ENCODE data around the gene OR14I1.
A peak's percentile ranks its signal among the peaks of the same experiment; 100 is the strongest.

The OR14I1 gene

DNA sequence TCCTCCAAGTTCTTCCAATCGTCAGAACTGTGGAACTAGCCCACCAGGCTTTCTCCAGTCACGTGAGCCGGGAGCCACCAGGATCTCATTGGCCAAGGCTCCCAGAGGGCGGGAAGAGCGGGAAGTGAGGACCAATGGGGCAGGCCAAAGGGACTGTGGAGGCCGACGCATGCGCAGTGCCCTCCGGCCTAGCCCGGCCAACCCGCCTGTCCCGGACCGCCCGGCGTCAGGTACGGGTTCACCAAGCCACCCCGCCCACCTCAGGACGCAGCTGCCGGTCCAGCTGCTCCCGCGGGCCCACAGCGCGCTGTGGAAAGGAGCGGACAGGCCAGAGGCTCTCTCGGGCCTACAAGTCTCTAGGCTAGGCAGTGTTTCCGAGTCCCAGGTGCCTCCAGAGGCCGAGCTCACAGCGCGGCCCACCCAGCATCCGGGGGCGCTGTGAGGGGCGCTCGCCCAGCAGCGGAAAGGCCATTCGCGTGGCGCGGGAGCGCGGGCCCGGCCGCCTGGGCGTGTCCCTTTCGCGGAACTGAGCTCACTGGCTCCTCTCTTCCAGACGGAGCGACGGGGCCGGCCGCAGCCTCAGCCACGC, 10.9 kb downstream of the OR14I1 start:
- peak overlapping the region; percentile 47 for H3K14ac ChIP-seq (ENCODE audit: low read length)
- no peak overlapping the region for H4K8ac ChIP-seq (ENCODE audit: low read depth, low read length)
- no peak overlapping the region for H2AK5ac ChIP-seq (ENCODE audit: low read depth, low read length)
- H2AFZ ChIP-seq (ENCODE audit: low read length) = no peak overlapping the region
- H4K91ac ChIP-seq (ENCODE audit: low read depth, low read length, poor library complexity) = no peak overlapping the region
- H3K18ac ChIP-seq (ENCODE audit: low read length) = no peak overlapping the region
- no peak overlapping the region for H3K27ac ChIP-seq (replicated peaks; ENCODE audit: low read length)
- no peak overlapping the region for H2BK120ac ChIP-seq (ENCODE audit: low read depth, low read length)
- no peak overlapping the region for H3K23ac ChIP-seq (ENCODE audit: low read depth, low read length, poor library complexity)
- no peak overlapping the region for H3K4ac ChIP-seq (ENCODE audit: low read length)
- no CpG with 5 or more reads among the region's 51 CpGs for WGBS, 2 donors (ENCODE audit: extremely low coverage in 2 of 2, insufficient read length in 2 of 2, insufficient replicate concordance in 1 of 2)
- no peak overlapping the region for H3K9ac ChIP-seq (ENCODE audit: low read depth, low read length, poor library complexity)
- DNase-seq (ENCODE audit: low spot score) = no peak
- H3K4me1 ChIP-seq (ENCODE audit: control insufficient read depth in 2 of 2, insufficient read depth in 1 of 2, low read depth in 1 of 2, low read length in 2 of 2) = no peaks in the 10 kb centered on the region
- peaks cover 5 to 27% of the 10 kb centered on the region in 2 donors for H3K9me3 ChIP-seq (replicated peaks in 1 of 2; ENCODE audit: control insufficient read depth in 2 of 2, insufficient read depth in 1 of 2, low read depth in 1 of 2, low read length in 2 of 2)
- no peaks in the 10 kb centered on the region for H3K27me3 ChIP-seq (ENCODE audit: control insufficient read depth in 3 of 3, insufficient read depth in 3 of 3, low read depth in 1 of 3, low read length in 3 of 3)
- H3K4me2 ChIP-seq (ENCODE audit: insufficient read depth, low read length, poor library complexity, severe bottlenecking) = no peak overlapping the region
- H3K4me3 ChIP-seq (ENCODE audit: low read length in 2 of 2) = peak overlapping the region in 1 of 2 donors; percentile 30
- peaks cover 0 to 1% of the 10 kb centered on the region in 2 donors for H3K36me3 ChIP-seq (replicated peaks in 1 of 2; ENCODE audit: control insufficient read depth in 2 of 2, insufficient read depth in 2 of 2, low read length in 2 of 2)
- no peaks in the 10 kb centered on the region for H3K79me1 ChIP-seq (ENCODE audit: low read depth, low read length)
- H2BK12ac ChIP-seq (ENCODE audit: low read length) = no peak overlapping the region
- no peak overlapping the region for H2BK5ac ChIP-seq (ENCODE audit: low read length)
- no peak overlapping the region for H2BK15ac ChIP-seq (ENCODE audit: low read length)

DNA sequence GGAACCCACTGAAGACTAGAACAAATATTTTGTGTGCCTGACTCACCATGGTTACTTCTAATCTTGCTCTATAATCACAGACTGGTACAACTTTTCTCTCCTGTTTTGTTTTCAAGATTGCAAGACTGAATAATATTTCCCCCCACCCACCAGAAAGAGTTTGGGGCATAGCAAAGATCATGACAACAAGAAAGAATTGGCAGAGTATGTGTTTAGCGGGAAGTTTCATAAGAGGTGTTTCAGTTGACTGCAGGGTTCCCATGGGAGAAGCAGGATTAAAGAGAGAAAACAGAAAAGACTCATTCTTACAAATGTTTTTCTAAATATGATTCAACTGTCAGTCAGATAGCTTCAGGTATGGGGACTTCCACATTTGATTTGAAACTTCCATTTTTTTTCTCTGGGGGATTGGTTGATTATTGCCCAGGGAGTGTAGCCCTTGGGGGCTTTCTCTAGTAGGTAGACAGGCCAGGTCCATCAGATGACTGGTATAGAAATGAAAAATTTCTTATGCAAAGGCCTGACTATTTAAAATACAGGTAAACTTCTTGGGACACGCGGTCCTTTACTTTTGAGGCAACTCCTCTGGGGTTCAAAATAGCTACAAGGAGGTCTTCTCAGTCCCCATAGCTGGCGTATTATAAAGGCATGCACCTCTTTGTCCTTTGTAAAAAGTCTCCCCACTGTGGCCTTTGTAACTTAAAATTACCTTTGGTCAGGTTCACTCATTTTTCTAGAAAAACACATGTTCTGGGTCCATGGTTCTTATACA, 13.9 kb downstream of the OR14I1 start:
- Histone ChIP-seq H3K36me3 (replicated peaks in 1 of 2; ENCODE audit: control insufficient read depth in 2 of 2, insufficient read depth in 2 of 2, low read length in 2 of 2) (peaks cover 0 to 1% of the 10 kb centered on the region in 2 donors), H3K4me3 (ENCODE audit: low read length in 2 of 2) (no peak overlapping the region), H2AFZ (ENCODE audit: low read length) (no peak overlapping the region), H3K4ac (ENCODE audit: low read length) (no peak overlapping the region), H4K8ac (ENCODE audit: low read depth, low read length) (no peak overlapping the region), H3K9me3 (replicated peaks in 1 of 2; ENCODE audit: control insufficient read depth in 2 of 2, insufficient read depth in 1 of 2, low read depth in 1 of 2, low read length in 2 of 2) (peaks cover 5 to 25% of the 10 kb centered on the region in 2 donors), H2BK5ac (ENCODE audit: low read length) (no peak overlapping the region), H3K27ac (replicated peaks; ENCODE audit: low read length) (no peak overlapping the region), H4K91ac (ENCODE audit: low read depth, low read length, poor library complexity) (no peak overlapping the region), H3K18ac (ENCODE audit: low read length) (no peak overlapping the region), H2BK15ac (ENCODE audit: low read length) (no peak overlapping the region), H2BK12ac (ENCODE audit: low read length) (no peak overlapping the region), H3K4me1 (ENCODE audit: control insufficient read depth in 2 of 2, insufficient read depth in 1 of 2, low read depth in 1 of 2, low read length in 2 of 2) (no peaks in the 10 kb centered on the region), H3K79me1 (ENCODE audit: low read depth, low read length) (no peaks in the 10 kb centered on the region), H3K23ac (ENCODE audit: low read depth, low read length, poor library complexity) (no peak overlapping the region), H2BK120ac (ENCODE audit: low read depth, low read length) (no peak overlapping the region), H3K9ac (ENCODE audit: low read depth, low read length, poor library complexity) (no peak overlapping the region), H3K14ac (ENCODE audit: low read length) (no peak overlapping the region), H3K4me2 (ENCODE audit: insufficient read depth, low read length, poor library complexity, severe bottlenecking) (no peak overlapping the region), H3K27me3 (ENCODE audit: control insufficient read depth in 3 of 3, insufficient read depth in 3 of 3, low read depth in 1 of 3, low read length in 3 of 3) (no peaks in the 10 kb centered on the region), H2AK5ac (ENCODE audit: low read depth, low read length) (no peak overlapping the region)
- DNase-seq (ENCODE audit: low spot score) = no peak
- no CpG with 5 or more reads among the region's 4 CpGs for WGBS, 2 donors (ENCODE audit: extremely low coverage in 2 of 2, insufficient read length in 2 of 2, insufficient replicate concordance in 1 of 2)

DNA sequence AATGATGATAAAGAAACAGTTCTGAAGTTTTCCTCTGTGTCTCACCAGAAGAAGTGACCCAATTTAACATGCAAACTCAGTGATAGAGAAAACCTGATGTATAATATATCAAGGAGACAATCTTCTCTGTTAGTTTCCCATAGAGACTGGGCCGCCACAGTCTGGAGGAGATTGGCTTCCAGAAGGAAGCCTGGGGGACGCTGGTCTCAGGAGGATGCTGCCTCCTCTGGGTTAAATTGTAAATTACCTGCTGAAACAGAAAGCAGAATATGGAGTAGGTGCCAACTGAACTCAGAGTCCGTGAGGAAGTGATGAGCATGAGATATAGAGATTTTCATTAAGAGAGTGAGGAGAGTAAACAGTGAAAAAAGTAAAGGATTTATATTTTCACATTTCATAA, 15.8 kb downstream of the OR14I1 start:
- H3K4me3 ChIP-seq (ENCODE audit: low read length in 2 of 2) = no peak overlapping the region
- peaks cover 0 to 18% of the 10 kb centered on the region in 2 donors for H3K9me3 ChIP-seq (replicated peaks in 1 of 2; ENCODE audit: control insufficient read depth in 2 of 2, insufficient read depth in 1 of 2, low read depth in 1 of 2, low read length in 2 of 2)
- H2AK5ac ChIP-seq (ENCODE audit: low read depth, low read length) = no peak overlapping the region
- no CpG with 5 or more reads among the region's 3 CpGs for WGBS, 2 donors (ENCODE audit: extremely low coverage in 2 of 2, insufficient read length in 2 of 2, insufficient replicate concordance in 1 of 2)
- H3K9ac ChIP-seq (ENCODE audit: low read depth, low read length, poor library complexity) = no peak overlapping the region
- no peak overlapping the region for H2BK15ac ChIP-seq (ENCODE audit: low read length)
- H2AFZ ChIP-seq (ENCODE audit: low read length) = no peak overlapping the region
- H3K4ac ChIP-seq (ENCODE audit: low read length) = no peak overlapping the region
- no peak overlapping the region for H3K18ac ChIP-seq (ENCODE audit: low read length)
- H2BK12ac ChIP-seq (ENCODE audit: low read length) = no peak overlapping the region
- no peak overlapping the region for H3K23ac ChIP-seq (ENCODE audit: low read depth, low read length, poor library complexity)
- H3K27me3 ChIP-seq (ENCODE audit: control insufficient read depth in 3 of 3, insufficient read depth in 3 of 3, low read depth in 1 of 3, low read length in 3 of 3) = no peaks in the 10 kb centered on the region
- H3K4me2 ChIP-seq (ENCODE audit: insufficient read depth, low read length, poor library complexity, severe bottlenecking) = no peak overlapping the region
- H4K8ac ChIP-seq (ENCODE audit: low read depth, low read length) = no peak overlapping the region
- no peaks in the 10 kb centered on the region for H3K79me1 ChIP-seq (ENCODE audit: low read depth, low read length)
- no peak for DNase-seq (ENCODE audit: low spot score)
- H2BK120ac ChIP-seq (ENCODE audit: low read depth, low read length) = no peak overlapping the region
- no peak overlapping the region for H3K14ac ChIP-seq (ENCODE audit: low read length)
- no peaks in the 10 kb centered on the region for H3K36me3 ChIP-seq (replicated peaks in 1 of 2; ENCODE audit: control insufficient read depth in 2 of 2, insufficient read depth in 2 of 2, low read length in 2 of 2)
- no peak overlapping the region for H3K27ac ChIP-seq (replicated peaks; ENCODE audit: low read length)
- H2BK5ac ChIP-seq (ENCODE audit: low read length) = no peak overlapping the region
- no peak overlapping the region for H4K91ac ChIP-seq (ENCODE audit: low read depth, low read length, poor library complexity)
- H3K4me1 ChIP-seq (ENCODE audit: control insufficient read depth in 2 of 2, insufficient read depth in 1 of 2, low read depth in 1 of 2, low read length in 2 of 2) = no peaks in the 10 kb centered on the region

DNA sequence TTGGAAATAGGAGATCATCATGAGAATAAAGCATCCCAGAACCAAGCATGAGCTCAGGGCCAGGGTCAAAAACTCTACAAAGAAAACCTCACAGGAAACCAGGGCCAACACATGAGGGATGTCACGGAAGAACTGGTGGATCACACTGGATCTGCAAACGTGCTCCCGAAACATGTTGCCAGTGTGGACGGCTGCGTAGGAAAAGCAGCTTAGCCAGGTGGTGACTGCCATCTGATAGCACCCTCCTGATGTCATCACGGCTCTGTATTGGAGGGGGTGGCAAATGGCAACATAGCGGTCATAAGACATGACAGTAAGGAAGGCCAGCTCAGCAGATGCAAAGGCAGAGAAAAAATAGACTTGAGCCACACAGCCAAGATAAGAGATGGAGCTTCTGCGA, 20.9 kb downstream of the OR14I1 start:
- no peak overlapping the region for H3K18ac ChIP-seq (ENCODE audit: low read length)
- no peaks in the 10 kb centered on the region for H3K4me1 ChIP-seq (ENCODE audit: control insufficient read depth in 2 of 2, insufficient read depth in 1 of 2, low read depth in 1 of 2, low read length in 2 of 2)
- peak overlapping the region in 1 of 2 donors; percentile 55 for H3K4me3 ChIP-seq (ENCODE audit: low read length in 2 of 2)
- no peak overlapping the region for H2BK15ac ChIP-seq (ENCODE audit: low read length)
- no peak overlapping the region for H2AFZ ChIP-seq (ENCODE audit: low read length)
- no peak overlapping the region for H3K14ac ChIP-seq (ENCODE audit: low read length)
- no peak overlapping the region for H3K4ac ChIP-seq (ENCODE audit: low read length)
- H4K8ac ChIP-seq (ENCODE audit: low read depth, low read length) = no peak overlapping the region
- no peak overlapping the region for H3K27ac ChIP-seq (replicated peaks; ENCODE audit: low read length)
- H3K23ac ChIP-seq (ENCODE audit: low read depth, low read length, poor library complexity) = no peak overlapping the region
- no CpG with 5 or more reads among the region's 8 CpGs for WGBS, 2 donors (ENCODE audit: extremely low coverage in 2 of 2, insufficient read length in 2 of 2, insufficient replicate concordance in 1 of 2)
- no peak overlapping the region for H2BK120ac ChIP-seq (ENCODE audit: low read depth, low read length)
- no peak overlapping the region for H2BK12ac ChIP-seq (ENCODE audit: low read length)
- H4K91ac ChIP-seq (ENCODE audit: low read depth, low read length, poor library complexity) = no peak overlapping the region
- no peaks in the 10 kb centered on the region for H3K27me3 ChIP-seq (ENCODE audit: control insufficient read depth in 3 of 3, insufficient read depth in 3 of 3, low read depth in 1 of 3, low read length in 3 of 3)
- H2BK5ac ChIP-seq (ENCODE audit: low read length) = no peak overlapping the region
- peaks cover 0 to 22% of the 10 kb centered on the region in 2 donors for H3K9me3 ChIP-seq (replicated peaks in 1 of 2; ENCODE audit: control insufficient read depth in 2 of 2, insufficient read depth in 1 of 2, low read depth in 1 of 2, low read length in 2 of 2)
- DNase-seq (ENCODE audit: low spot score) = no peak
- no peak overlapping the region for H3K4me2 ChIP-seq (ENCODE audit: insufficient read depth, low read length, poor library complexity, severe bottlenecking)
- no peak overlapping the region for H2AK5ac ChIP-seq (ENCODE audit: low read depth, low read length)
- no peaks in the 10 kb centered on the region for H3K79me1 ChIP-seq (ENCODE audit: low read depth, low read length)
- H3K36me3 ChIP-seq (replicated peaks in 1 of 2; ENCODE audit: control insufficient read depth in 2 of 2, insufficient read depth in 2 of 2, low read length in 2 of 2) = no peaks in the 10 kb centered on the region
- H3K9ac ChIP-seq (ENCODE audit: low read depth, low read length, poor library complexity) = no peak overlapping the region
